ENCODE data around the gene F13B. TPM values are rescaled to one million over a fixed set of nuclear protein-coding genes. Genes with fewer than 3 reads are reported as not detected.

The F13B gene
- total and polyA plus RNA-seq, 2 donors (not counting 3 experiments of a cell fraction or from before 2014, with no cell fraction given) = not detected

DNA sequence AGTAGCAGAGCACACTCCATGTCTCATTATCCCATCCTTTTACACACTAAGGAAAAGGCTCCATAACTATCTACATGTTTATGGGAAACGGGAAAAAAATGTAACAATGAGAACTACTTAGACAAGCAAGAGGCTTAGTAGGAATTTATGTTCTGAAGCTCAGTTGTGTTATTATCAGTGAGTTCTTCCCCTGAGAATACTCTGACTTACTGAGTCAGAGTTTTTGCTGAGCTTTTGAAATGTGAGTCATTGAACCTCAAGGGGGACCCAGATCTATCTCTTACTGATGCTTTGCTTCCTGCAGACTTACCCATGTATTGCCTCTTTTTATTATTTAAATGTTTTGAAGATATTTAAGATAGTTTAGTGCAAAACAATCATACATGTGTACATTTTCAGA is 69.6 kb downstream of the F13B start:
- FAIRE-seq (no peak), DNase-seq (ENCODE audit: low read depth, low spot score) (no peak)
- H3K27ac ChIP-seq (ENCODE audit: insufficient read depth, low read depth, low read length) = no peak overlapping the region
- H3K4me2 ChIP-seq (ENCODE audit: insufficient read depth, low read length) = no peak overlapping the region
- TF ChIP-seq MYC (IDR thresholded peaks at IDR 0.05; ENCODE audit: low read depth, low read length) (no peak), GATA2 (IDR thresholded peaks at IDR 0.05; ENCODE audit: insufficient read depth, insufficient read length, low read depth, low read length) (no peak), FOS (IDR thresholded peaks at IDR 0.05; ENCODE audit: borderline replicate concordance, insufficient read depth, low read length) (no peak), POLR2A (IDR thresholded peaks at IDR 0.05; ENCODE audit: low read depth, low read length) (no peak), JUN (IDR thresholded peaks at IDR 0.05; ENCODE audit: borderline replicate concordance, insufficient read depth, insufficient read length, low read depth) (no peak)
- TF ChIP-seq, protein P1, sequence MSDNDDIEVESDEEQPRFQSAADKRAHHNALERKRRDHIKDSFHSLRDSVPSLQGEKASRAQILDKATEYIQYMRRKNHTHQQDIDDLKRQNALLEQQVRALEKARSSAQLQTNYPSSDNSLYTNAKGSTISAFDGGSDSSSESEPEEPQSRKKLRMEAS (IDR thresholded peaks at IDR 0.05; ENCODE audit: insufficient read depth, insufficient read length) = no peak
- TF ChIP-seq, protein P2, sequence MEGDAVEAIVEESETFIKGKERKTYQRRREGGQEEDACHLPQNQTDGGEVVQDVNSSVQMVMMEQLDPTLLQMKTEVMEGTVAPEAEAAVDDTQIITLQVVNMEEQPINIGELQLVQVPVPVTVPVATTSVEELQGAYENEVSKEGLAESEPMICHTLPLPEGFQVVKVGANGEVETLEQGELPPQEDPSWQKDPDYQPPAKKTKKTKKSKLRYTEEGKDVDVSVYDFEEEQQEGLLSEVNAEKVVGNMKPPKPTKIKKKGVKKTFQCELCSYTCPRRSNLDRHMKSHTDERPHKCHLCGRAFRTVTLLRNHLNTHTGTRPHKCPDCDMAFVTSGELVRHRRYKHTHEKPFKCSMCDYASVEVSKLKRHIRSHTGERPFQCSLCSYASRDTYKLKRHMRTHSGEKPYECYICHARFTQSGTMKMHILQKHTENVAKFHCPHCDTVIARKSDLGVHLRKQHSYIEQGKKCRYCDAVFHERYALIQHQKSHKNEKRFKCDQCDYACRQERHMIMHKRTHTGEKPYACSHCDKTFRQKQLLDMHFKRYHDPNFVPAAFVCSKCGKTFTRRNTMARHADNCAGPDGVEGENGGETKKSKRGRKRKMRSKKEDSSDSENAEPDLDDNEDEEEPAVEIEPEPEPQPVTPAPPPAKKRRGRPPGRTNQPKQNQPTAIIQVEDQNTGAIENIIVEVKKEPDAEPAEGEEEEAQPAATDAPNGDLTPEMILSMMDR (IDR thresholded peaks at IDR 0.05; ENCODE audit: extremely low read depth in 1 of 2, insufficient read depth in 1 of 2, low read depth in 1 of 2, low read length in 2 of 2) = no peak
- no peak overlapping the region for H3K9ac ChIP-seq (replicated peaks; ENCODE audit: extremely low read depth, insufficient read depth, low read length)
- no peaks in the 10 kb centered on the region for H3K79me2 ChIP-seq (ENCODE audit: control insufficient read depth, insufficient read depth, low read length)
- H3K36me3 ChIP-seq (ENCODE audit: control insufficient read depth in 2 of 2, extremely low read depth in 1 of 2, insufficient read depth in 2 of 2, low read length in 2 of 2) = no peaks in the 10 kb centered on the region
- BruUV-seq (replicated peaks) = no TSS peak
- H3K4me1 ChIP-seq (ENCODE audit: control insufficient read depth, extremely low read depth, insufficient read depth, low read length) = no peaks in the 10 kb centered on the region
- H3K27me3 ChIP-seq (ENCODE audit: control insufficient read depth in 2 of 2, insufficient read depth in 2 of 2, low read length in 2 of 2) = no peaks in the 10 kb centered on the region
- intact Hi-C loops (cut with micrococcal nuclease) = no loop called here
- ChIA-PET POLR2A (no interaction called here), CTCF (interaction anchor here (1.1 kb wide), 1 partner anchor 11 kb away, joined by 4 read pairs; no protein-coding TSS in a partner anchor)
- dilution Hi-C loops (cut with MboI; ENCODE audit: extremely low pct_ligation_motif_present, low sequenced_read_pairs) = no loop called here
- no peaks in the 10 kb centered on the region for H4K20me1 ChIP-seq (replicated peaks; ENCODE audit: control insufficient read depth, extremely low read depth, insufficient read depth, low read length)
- H3K9me3 ChIP-seq (replicated peaks; ENCODE audit: control insufficient read depth, insufficient read depth, low read length) = no peaks in the 10 kb centered on the region
- H2AFZ ChIP-seq (ENCODE audit: low read depth, low read length) = no peak overlapping the region
- no peaks in the 10 kb centered on the region for H3K9me1 ChIP-seq (replicated peaks; ENCODE audit: control insufficient read depth, extremely low read depth, insufficient read depth, low read length)
- no peak overlapping the region for H3K4me3 ChIP-seq (replicated peaks in 1 of 3; ENCODE audit: insufficient read depth in 1 of 3, low read depth in 1 of 3, low read length in 3 of 3)
